Immature natural killer cell (primary cell): ENCODE data around the gene TAL2. TPM values are rescaled to one million over a fixed set of nuclear protein-coding genes. Genes with fewer than 3 reads are reported as not detected.

Source experiments
- DNase-seq, 3 donors: peaks; one replicate each; pipeline ENCODE4 v3.0.0; 2022; ENCODE audit warnings: mixed read lengths in 1 of 3
- H3K27ac Mint-ChIP-seq, 6 donors: one replicate each; pipeline ENCODE4 v1.8.0; 2020; ENCODE audit warnings: mixed read lengths in 6 of 6, mild to moderate bottlenecking in 5 of 6, inconsistent platforms in 4 of 6, moderate library complexity in 3 of 6
- H3K27me3 Mint-ChIP-seq, 3 donors: one replicate each; pipeline ENCODE4 v1.8.0; 2020 to 2021; ENCODE audit warnings: low read depth in 3 of 3, mild to moderate bottlenecking in 3 of 3, mixed read lengths in 3 of 3, moderate library complexity in 3 of 3, inconsistent platforms in 1 of 3
- H3K36me3 Mint-ChIP-seq, 3 donors: one replicate each; pipeline ENCODE4 v1.8.0; 2020; ENCODE audit warnings: mixed read lengths in 3 of 3, inconsistent platforms in 2 of 3, mild to moderate bottlenecking in 2 of 3
- H3K4me1 Mint-ChIP-seq, 2 donors: one replicate each; pipeline ENCODE4 v1.8.0; 2020; ENCODE audit warnings: inconsistent platforms in 2 of 2, mild to moderate bottlenecking in 2 of 2, mixed read lengths in 2 of 2, moderate library complexity in 1 of 2
- H3K4me3 Mint-ChIP-seq, 5 donors: one replicate each; pipeline ENCODE4 v1.8.0; 2020; ENCODE audit warnings: mild to moderate bottlenecking in 5 of 5, mixed read lengths in 5 of 5, inconsistent platforms in 3 of 5, moderate library complexity in 3 of 5
- H3K9me3 Mint-ChIP-seq, 6 donors: one replicate each; pipeline ENCODE4 v1.8.0; 2020; ENCODE audit warnings: mild to moderate bottlenecking in 6 of 6, mixed read lengths in 6 of 6, inconsistent platforms in 4 of 6, moderate library complexity in 3 of 6
- polyA plus RNA-seq, 3 donors: library from polyadenylated mRNA; unstranded; fragments of 300-500 nt; fragmentation: Illumina TruSeq; gene quantifications; one replicate each; pipeline ENCODE4 v1.2.3, GENCODE V29; 2021

TAL2 gene
- not detected for polyA plus RNA-seq

GRCh38 chr9:105662184-105663104 is at the start of gene TAL2:
TAL2 (plus strand) TSS chr9:105662457; CDS start chr9:105662497, 40 bp downstream.
- peaks cover 1 to 12% (median 9%) of the 10 kb centered on the region in 3 donors for H3K27me3 Mint-ChIP-seq
- no peak within 1 kb of the TSS for H3K27ac Mint-ChIP-seq
- H3K36me3 Mint-ChIP-seq: no peaks in the 10 kb centered on the region
- no peak within 1 kb of the TSS for H3K4me3 Mint-ChIP-seq
- peaks cover 0 to 1% (median 0%) of the 10 kb centered on the region in 6 donors for H3K9me3 Mint-ChIP-seq
- DNase-seq: no peak
- no peaks in the 10 kb centered on the region for H3K4me1 Mint-ChIP-seq

GRCh38 chr9:105621001-105621400 is 41.3 kb upstream of the TAL2 start:
- Mint-ChIP-seq H3K27ac (no peak overlapping the region), H3K4me1 (no peaks in the 10 kb centered on the region), H3K4me3 (no peak overlapping the region), H3K36me3 (peaks cover 0 to 28% (median 23%) of the 10 kb centered on the region in 3 donors), H3K27me3 (no peaks in the 10 kb centered on the region), H3K9me3 (no peaks in the 10 kb centered on the region)
- DNase-seq: no peak

- Mint-ChIP-seq H3K27ac (no peak overlapping the region), H3K36me3 (peaks cover 16 to 47% (median 42%) of the 10 kb centered on the region in 3 donors), H3K27me3 (no peaks in the 10 kb centered on the region), H3K4me3 (no peak overlapping the region), H3K4me1 (no peaks in the 10 kb centered on the region), H3K9me3 (no peaks in the 10 kb centered on the region)
- DNase-seq: no peak
Observed at GRCh38 chr9:105625088-105625487, 37.2 kb upstream of the TAL2 start.

- H3K27me3 Mint-ChIP-seq: no peaks in the 10 kb centered on the region
- no peaks in the 10 kb centered on the region for H3K9me3 Mint-ChIP-seq
- H3K4me1 Mint-ChIP-seq: no peaks in the 10 kb centered on the region
- no peak overlapping the region for H3K4me3 Mint-ChIP-seq
- DNase-seq: no peak
- H3K36me3 Mint-ChIP-seq: peaks cover 19 to 42% (median 37%) of the 10 kb centered on the region in 3 donors
- no peak overlapping the region for H3K27ac Mint-ChIP-seq
Observed at GRCh38 chr9:105632807-105633206, 29.4 kb upstream of the TAL2 start.

GRCh38 chr9:105633411-105633810 is 28.8 kb upstream of the TAL2 start:
- DNase-seq: no peak
- peaks cover 18 to 41% (median 33%) of the 10 kb centered on the region in 3 donors for H3K36me3 Mint-ChIP-seq
- no peak overlapping the region for H3K4me3 Mint-ChIP-seq
- no peak overlapping the region for H3K27ac Mint-ChIP-seq
- H3K27me3 Mint-ChIP-seq: no peaks in the 10 kb centered on the region
- H3K9me3 Mint-ChIP-seq: no peaks in the 10 kb centered on the region
- no peaks in the 10 kb centered on the region for H3K4me1 Mint-ChIP-seq

GRCh38 chr9:105636331-105636730 is 25.9 kb upstream of the TAL2 start:
- H3K4me1 Mint-ChIP-seq: no peaks in the 10 kb centered on the region
- no peak for DNase-seq
- H3K27me3 Mint-ChIP-seq: no peaks in the 10 kb centered on the region
- peaks cover 12 to 31% (median 29%) of the 10 kb centered on the region in 3 donors for H3K36me3 Mint-ChIP-seq
- no peak overlapping the region for H3K4me3 Mint-ChIP-seq
- no peaks in the 10 kb centered on the region for H3K9me3 Mint-ChIP-seq
- H3K27ac Mint-ChIP-seq: no peak overlapping the region

GRCh38 chr9:105637787-105638395 is 24.4 kb upstream of the TAL2 start:
- no peak for DNase-seq
- Mint-ChIP-seq H3K27ac (no peak overlapping the region), H3K4me1 (no peaks in the 10 kb centered on the region), H3K9me3 (no peaks in the 10 kb centered on the region), H3K4me3 (no peak overlapping the region), H3K36me3 (peaks cover 13 to 33% (median 29%) of the 10 kb centered on the region in 3 donors), H3K27me3 (peaks cover 0 to 3% (median 0%) of the 10 kb centered on the region in 3 donors)

- H3K36me3 Mint-ChIP-seq: peaks cover 13 to 33% (median 26%) of the 10 kb centered on the region in 3 donors
- H3K9me3 Mint-ChIP-seq: no peaks in the 10 kb centered on the region
- H3K4me1 Mint-ChIP-seq: no peaks in the 10 kb centered on the region
- H3K4me3 Mint-ChIP-seq: no peak overlapping the region
- DNase-seq: no peak
- H3K27me3 Mint-ChIP-seq: peaks cover 0 to 3% (median 0%) of the 10 kb centered on the region in 3 donors
- no peak overlapping the region for H3K27ac Mint-ChIP-seq
Observed at GRCh38 chr9:105639936-105640335, 22.3 kb upstream of the TAL2 start.

- no peak for DNase-seq
- Mint-ChIP-seq H3K9me3 (no peaks in the 10 kb centered on the region), H3K4me1 (no peaks in the 10 kb centered on the region), H3K27me3 (peaks cover 0 to 3% (median 0%) of the 10 kb centered on the region in 3 donors), H3K36me3 (peaks cover 6 to 14% (median 11%) of the 10 kb centered on the region in 3 donors), H3K4me3 (no peak overlapping the region), H3K27ac (no peak overlapping the region)
Observed at GRCh38 chr9:105643795-105644194, 18.5 kb upstream of the TAL2 start.

GRCh38 chr9:105646879-105647594 is 15.2 kb upstream of the TAL2 start:
- no peak overlapping the region for H3K27ac Mint-ChIP-seq

GRCh38 chr9:105647595-105648349 is 14.5 kb upstream of the TAL2 start:
- DNase-seq: no peak
- Mint-ChIP-seq H3K27ac (no peak overlapping the region), H3K4me3 (no peak overlapping the region), H3K27me3 (peaks cover 0 to 2% (median 0%) of the 10 kb centered on the region in 3 donors), H3K4me1 (no peaks in the 10 kb centered on the region), H3K9me3 (no peaks in the 10 kb centered on the region), H3K36me3 (peaks cover 0 to 5% (median 2%) of the 10 kb centered on the region in 3 donors)

More at GRCh38 chr9:105646879-105647594, 15.2 kb upstream of the TAL2 start:
- Mint-ChIP-seq H3K4me1 (no peaks in the 10 kb centered on the region), H3K9me3 (no peaks in the 10 kb centered on the region), H3K4me3 (no peak overlapping the region), H3K27me3 (peaks cover 0 to 4% (median 0%) of the 10 kb centered on the region in 3 donors), H3K36me3 (peaks cover 0 to 5% (median 2%) of the 10 kb centered on the region in 3 donors)
- DNase-seq: no peak

- Mint-ChIP-seq H3K4me3 (no peak overlapping the region), H3K27me3 (peaks cover 4 to 10% (median 7%) of the 10 kb centered on the region in 3 donors), H3K9me3 (no peaks in the 10 kb centered on the region), H3K36me3 (peaks cover 0 to 2% (median 0%) of the 10 kb centered on the region in 3 donors), H3K4me1 (peaks cover 5 to 11% of the 10 kb centered on the region in 2 donors), H3K27ac (no peak overlapping the region)
- no peak for DNase-seq
Observed at GRCh38 chr9:105651806-105652205, 10.5 kb upstream of the TAL2 start.
